ENCODE data around the gene DMAC2.

DMAC2 gene

DNA sequence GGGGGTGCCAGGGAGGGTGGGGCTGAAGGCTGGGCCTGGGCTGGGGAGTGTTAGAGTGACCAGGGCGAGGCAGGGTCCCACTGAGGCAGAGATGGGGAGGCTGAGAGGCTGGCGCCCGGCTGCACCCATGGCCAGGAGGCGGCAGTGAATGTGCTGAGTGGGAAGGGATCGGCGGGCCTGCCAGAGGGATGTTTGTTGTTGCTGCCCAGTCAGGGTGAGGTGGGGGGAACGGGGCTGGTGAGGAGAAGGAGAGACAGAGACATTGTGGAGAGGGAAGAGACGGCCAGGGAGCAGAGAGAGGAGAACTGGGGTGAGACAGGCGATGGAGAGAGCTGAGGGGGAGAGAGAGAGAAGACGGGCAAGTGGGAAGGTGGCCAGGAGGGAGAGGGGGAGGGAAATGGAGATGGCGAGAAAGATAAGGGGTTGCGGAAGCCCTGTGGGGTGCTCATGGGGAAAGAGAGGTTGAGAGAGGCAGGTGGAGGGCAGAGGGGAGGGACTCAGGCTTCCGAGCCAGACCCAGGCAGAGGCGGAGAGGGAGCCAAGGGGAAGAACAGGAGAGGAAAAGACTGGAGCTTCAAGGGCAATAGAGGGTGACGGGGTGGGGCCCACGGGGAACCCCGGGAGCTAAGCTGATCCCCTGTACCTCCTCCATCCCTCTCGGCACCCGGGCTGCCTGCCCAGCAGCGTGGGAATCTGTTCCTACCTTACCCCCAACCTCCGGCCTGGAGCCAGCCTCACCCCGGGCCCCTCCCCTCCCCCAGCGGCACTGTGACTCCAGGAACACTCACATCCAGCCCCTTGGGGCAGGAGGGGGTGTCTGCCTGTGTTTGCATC is 11.8 kb downstream of the DMAC2 start:
- Histone ChIP-seq H3K4me2 (ENCODE audit: low read length) (peak overlapping the region; percentile 84), H3K56ac (ENCODE audit: low read length) (peak overlapping the region; percentile 93), H3K18ac (ENCODE audit: low read length) (peak overlapping the region; percentile 64), H3K27me3 (ENCODE audit: insufficient read depth, low read length, poor library complexity) (no peaks in the 10 kb centered on the region), H3K27ac (ENCODE audit: low read depth, low read length) (peak overlapping the region; percentile 81), H3K9ac (ENCODE audit: low read length) (peak overlapping the region; percentile 72), H2BK120ac (ENCODE audit: low read depth, low read length) (peak overlapping the region; percentile 46), H2BK15ac (replicated peaks; ENCODE audit: low read depth) (no peak overlapping the region), H3K79me1 (ENCODE audit: low read length) (peaks cover 4% of the 10 kb centered on the region), H3K79me2 (ENCODE audit: control insufficient read depth, insufficient read depth, low read length) (no peaks in the 10 kb centered on the region), H4K5ac (ENCODE audit: low read length) (no peak overlapping the region), H3K4me1 (ENCODE audit: control insufficient read depth, low read depth, low read length) (peaks cover 3% of the 10 kb centered on the region), H3K4ac (ENCODE audit: low read depth, low read length) (peak overlapping the region; percentile 9), H3K23ac (ENCODE audit: low read length) (no peak overlapping the region), H3K36me3 (ENCODE audit: control insufficient read depth, insufficient read depth, low read length) (peaks cover 5% of the 10 kb centered on the region), H2BK5ac (ENCODE audit: low read length) (peak overlapping the region; percentile 55), H4K8ac (ENCODE audit: low read depth, low read length) (no peak overlapping the region), H2AK5ac (ENCODE audit: low read length) (no peak overlapping the region), H3K4me3 (ENCODE audit: low read length) (peak overlapping the region; percentile 3)
- WGBS (ENCODE audit: extremely low coverage, insufficient coverage, low lambda C conversion rate) = no CpG with 5 or more reads among the region's 23 CpGs
- DNase-seq = peak; percentile 68

DNA sequence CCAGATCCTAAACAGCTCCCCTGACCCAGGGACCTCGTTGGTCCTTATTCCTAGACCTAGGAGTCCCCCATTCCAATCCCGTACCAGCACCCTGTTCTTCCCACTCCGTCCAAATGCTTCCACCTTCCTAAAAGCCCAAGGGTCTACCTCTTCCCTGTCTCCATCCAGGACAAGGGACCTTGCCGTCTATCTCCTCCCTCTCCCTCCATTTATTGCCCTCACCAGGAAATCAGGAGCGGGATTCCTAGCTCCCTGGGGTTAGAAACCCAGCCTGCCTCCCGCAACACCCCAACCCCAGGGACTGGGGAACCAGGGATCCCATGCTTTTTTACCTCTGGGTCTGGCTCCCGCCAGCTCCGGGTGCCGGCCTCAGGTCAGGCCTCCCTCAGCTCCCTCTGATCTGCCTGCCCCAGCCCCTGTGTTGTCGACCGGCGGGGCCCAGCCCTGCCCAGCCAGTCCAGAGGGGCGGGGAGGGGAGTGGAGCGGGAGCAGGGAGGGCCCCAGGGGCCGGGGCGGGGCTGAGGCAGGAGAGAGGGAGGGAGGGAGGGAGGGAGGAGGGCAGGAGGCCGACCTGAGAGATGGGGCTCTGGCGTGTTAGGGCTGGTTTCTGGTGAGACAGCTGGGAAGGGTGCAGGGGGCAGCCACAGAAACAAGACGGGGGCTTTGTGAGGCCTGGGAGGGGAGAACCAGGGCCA is 12.6 kb downstream of the DMAC2 start, which contains the start of gene B3GNT8:
B3GNT8 (minus strand) TSS at position 423 of the 695 bp plus-strand sequence. CDS start 596 bp downstream, outside the sequence.
- Histone ChIP-seq H3K18ac (ENCODE audit: low read length) (peak within 1 kb of the TSS; percentile 64), H3K23ac (ENCODE audit: low read length) (peak within 1 kb of the TSS; percentile 92), H2AK5ac (ENCODE audit: low read length) (no peak within 1 kb of the TSS), H3K27me3 (ENCODE audit: insufficient read depth, low read length, poor library complexity) (no peaks in the 10 kb centered on the region), H3K27ac (ENCODE audit: low read depth, low read length) (peak within 1 kb of the TSS; percentile 81), H2BK15ac (replicated peaks; ENCODE audit: low read depth) (no peak within 1 kb of the TSS), H3K9ac (ENCODE audit: low read length) (peak within 1 kb of the TSS; percentile 94), H2BK120ac (ENCODE audit: low read depth, low read length) (peak within 1 kb of the TSS; percentile 46), H2BK5ac (ENCODE audit: low read length) (peak within 1 kb of the TSS; percentile 55), H3K79me2 (ENCODE audit: control insufficient read depth, insufficient read depth, low read length) (no peaks in the 10 kb centered on the region), H3K4me1 (ENCODE audit: control insufficient read depth, low read depth, low read length) (peaks cover 3% of the 10 kb centered on the region), H4K5ac (ENCODE audit: low read length) (no peak within 1 kb of the TSS), H3K56ac (ENCODE audit: low read length) (peak within 1 kb of the TSS; percentile 96), H3K4me3 (ENCODE audit: low read length) (peak within 1 kb of the TSS; percentile 69), H4K8ac (ENCODE audit: low read depth, low read length) (no peak within 1 kb of the TSS), H3K4ac (ENCODE audit: low read depth, low read length) (peak within 1 kb of the TSS; percentile 9), H3K4me2 (ENCODE audit: low read length) (peak within 1 kb of the TSS; percentile 95), H3K79me1 (ENCODE audit: low read length) (peaks cover 4% of the 10 kb centered on the region), H3K36me3 (ENCODE audit: control insufficient read depth, insufficient read depth, low read length) (peaks cover 5% of the 10 kb centered on the region)
- DNase-seq = peak; percentile 94
- WGBS (ENCODE audit: extremely low coverage, insufficient coverage, low lambda C conversion rate) = no CpG with 5 or more reads among the region's 19 CpGs

DNA sequence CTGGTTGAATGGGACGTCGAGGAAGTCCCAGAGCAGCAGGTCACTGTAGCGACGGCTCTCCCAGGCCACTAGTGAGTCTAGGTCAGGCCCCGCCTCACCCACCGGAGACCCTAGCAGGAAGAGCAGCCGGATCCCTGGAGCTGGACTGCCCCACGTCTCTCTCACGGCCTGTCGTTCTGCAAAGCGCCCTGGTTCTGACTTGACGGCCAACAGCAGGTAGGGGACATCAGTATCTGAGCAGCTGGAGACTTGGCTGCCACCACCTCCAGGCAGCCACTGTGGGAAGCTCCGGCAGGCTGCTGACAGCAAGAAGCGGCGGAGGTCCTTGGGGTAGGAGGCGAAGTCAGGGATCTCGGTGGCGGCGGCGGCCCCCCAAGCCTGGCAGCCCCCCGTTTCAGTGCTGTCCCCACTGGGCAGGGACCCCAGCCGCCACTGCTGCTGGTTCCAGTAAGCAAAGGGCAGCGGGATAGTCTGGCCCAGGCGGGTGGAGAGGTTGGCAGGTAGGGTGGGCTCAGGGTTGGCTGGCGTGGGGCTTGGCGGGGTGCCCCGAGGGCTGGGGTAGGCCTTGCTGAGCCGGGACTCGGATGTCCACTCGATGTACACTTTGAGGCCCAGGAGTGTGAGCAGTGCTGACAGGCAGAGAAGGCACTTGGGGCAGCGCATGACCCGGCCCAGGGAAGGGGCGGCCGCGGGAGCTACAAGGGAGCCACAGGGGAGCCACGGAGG is 13.4 kb downstream of the DMAC2 start:
- Histone ChIP-seq H3K4me2 (ENCODE audit: low read length) (peak overlapping the region; percentile 95), H4K8ac (ENCODE audit: low read depth, low read length) (no peak overlapping the region), H3K9ac (ENCODE audit: low read length) (peak overlapping the region; percentile 94), H3K36me3 (ENCODE audit: control insufficient read depth, insufficient read depth, low read length) (peaks cover 2% of the 10 kb centered on the region), H3K23ac (ENCODE audit: low read length) (peak overlapping the region; percentile 92), H3K18ac (ENCODE audit: low read length) (no peak overlapping the region), H2AK5ac (ENCODE audit: low read length) (no peak overlapping the region), H3K4ac (ENCODE audit: low read depth, low read length) (no peak overlapping the region), H3K27ac (ENCODE audit: low read depth, low read length) (no peak overlapping the region), H3K56ac (ENCODE audit: low read length) (peak overlapping the region; percentile 96), H2BK5ac (ENCODE audit: low read length) (no peak overlapping the region), H3K4me3 (ENCODE audit: low read length) (no peak overlapping the region), H3K4me1 (ENCODE audit: control insufficient read depth, low read depth, low read length) (peaks cover 3% of the 10 kb centered on the region), H3K79me2 (ENCODE audit: control insufficient read depth, insufficient read depth, low read length) (no peaks in the 10 kb centered on the region), H2BK15ac (replicated peaks; ENCODE audit: low read depth) (no peak overlapping the region), H4K5ac (ENCODE audit: low read length) (no peak overlapping the region), H2BK120ac (ENCODE audit: low read depth, low read length) (no peak overlapping the region), H3K27me3 (ENCODE audit: insufficient read depth, low read length, poor library complexity) (no peaks in the 10 kb centered on the region), H3K79me1 (ENCODE audit: low read length) (peaks cover 4% of the 10 kb centered on the region)
- DNase-seq = no peak
- WGBS (ENCODE audit: extremely low coverage, insufficient coverage, low lambda C conversion rate) = no CpG with 5 or more reads among the region's 36 CpGs

DNA sequence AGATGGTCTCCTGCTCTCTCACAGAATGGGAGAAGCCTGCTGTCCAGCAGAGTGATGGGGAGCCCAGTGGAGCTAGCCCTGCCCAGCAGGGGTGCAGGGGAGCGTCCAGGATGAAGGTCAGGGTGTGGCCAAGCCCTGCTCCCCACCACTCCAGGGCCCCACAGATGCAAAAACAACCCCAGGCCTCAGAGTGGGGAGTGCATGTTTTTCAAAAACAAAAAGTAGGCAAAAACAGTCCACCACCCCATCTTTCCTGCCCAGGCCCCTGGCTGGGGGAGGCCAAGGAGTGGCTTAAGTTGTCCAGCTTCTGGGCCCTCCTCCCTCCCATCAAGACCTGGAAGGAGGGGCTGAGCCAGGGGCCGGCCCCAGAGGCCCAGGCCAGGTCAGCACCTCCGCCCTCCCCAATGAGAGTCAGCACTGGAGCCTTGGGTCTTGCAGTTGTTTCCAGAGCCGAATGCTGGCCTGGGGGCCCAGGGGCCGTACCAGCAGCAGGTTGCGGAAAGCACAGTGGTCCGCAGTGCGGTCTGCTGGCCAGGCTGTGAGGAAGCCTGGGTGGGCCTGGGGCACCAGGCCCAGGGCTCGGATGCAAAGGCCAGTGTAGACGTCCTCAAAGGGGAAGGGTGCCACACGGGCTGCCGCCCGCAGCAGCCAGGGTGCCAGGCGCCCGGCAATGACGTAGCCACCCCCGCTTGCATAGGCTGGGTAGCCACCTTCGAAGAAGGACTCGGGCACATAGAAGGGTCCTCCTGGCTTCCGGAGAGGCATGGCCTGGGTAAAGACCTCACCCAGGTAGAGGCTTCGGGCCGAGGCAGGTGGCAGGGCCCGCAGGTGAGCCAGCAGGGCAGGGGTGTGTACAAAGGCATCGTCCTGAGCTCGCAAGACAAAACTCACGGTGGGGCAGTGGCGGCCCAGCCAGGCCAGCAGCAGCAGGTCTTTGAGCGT is 14.3 kb downstream of the DMAC2 start:
- Histone ChIP-seq H3K27me3 (ENCODE audit: insufficient read depth, low read length, poor library complexity) (no peaks in the 10 kb centered on the region), H2BK15ac (replicated peaks; ENCODE audit: low read depth) (no peak overlapping the region), H3K36me3 (ENCODE audit: control insufficient read depth, insufficient read depth, low read length) (no peaks in the 10 kb centered on the region), H2BK120ac (ENCODE audit: low read depth, low read length) (no peak overlapping the region), H3K4me2 (ENCODE audit: low read length) (no peak overlapping the region), H3K27ac (ENCODE audit: low read depth, low read length) (no peak overlapping the region), H3K4me3 (ENCODE audit: low read length) (no peak overlapping the region), H3K56ac (ENCODE audit: low read length) (no peak overlapping the region), H3K4ac (ENCODE audit: low read depth, low read length) (no peak overlapping the region), H3K4me1 (ENCODE audit: control insufficient read depth, low read depth, low read length) (peaks cover 3% of the 10 kb centered on the region), H3K79me1 (ENCODE audit: low read length) (peaks cover 4% of the 10 kb centered on the region), H3K9ac (ENCODE audit: low read length) (no peak overlapping the region), H2BK5ac (ENCODE audit: low read length) (no peak overlapping the region), H4K5ac (ENCODE audit: low read length) (no peak overlapping the region), H2AK5ac (ENCODE audit: low read length) (no peak overlapping the region), H3K18ac (ENCODE audit: low read length) (no peak overlapping the region), H3K23ac (ENCODE audit: low read length) (no peak overlapping the region), H3K79me2 (ENCODE audit: control insufficient read depth, insufficient read depth, low read length) (no peaks in the 10 kb centered on the region), H4K8ac (ENCODE audit: low read depth, low read length) (no peak overlapping the region)
- no CpG with 5 or more reads among the region's 28 CpGs for WGBS (ENCODE audit: extremely low coverage, insufficient coverage, low lambda C conversion rate)
- no peak for DNase-seq
